Skin epidermis (tissue), 12 donors: ENCODE results near the gene PPP4R3A.
"Not testable (repeated sequence)": the region's sequence is repeated elsewhere in the genome, so short reads cannot be mapped to it uniquely, and the experiment has no call there.

Source experiments
- H3K27ac ChIP-seq, 21 experiments: fragments of 200-600 bp; sonication (generic) in 11 of 21; one replicate each; pipeline ENCODE4 v1.5.0; 2020; ENCODE audit warnings: mild to moderate bottlenecking in 3 of 21, inconsistent platforms in 2 of 21, moderate library complexity in 2 of 21
- H3K4me3 ChIP-seq, 7 experiments: fragments of 200-600 bp; sonication (generic) in 2 of 7; one replicate each; pipeline ENCODE4 v1.5.0; 2020; ENCODE audit warnings: inconsistent platforms in 2 of 7, mild to moderate bottlenecking in 2 of 7, moderate library complexity in 1 of 7

The PPP4R3A gene

GRCh38 chr14:91509083-91509877 lies 830 bp downstream of the PPP4R3A start:
- Histone ChIP-seq H3K4me3 (peak overlapping the region; percentile 70 to 97 (median 84)), H3K27ac (peak overlapping the region; percentile 92 to 100 (median 99))

DNA sequence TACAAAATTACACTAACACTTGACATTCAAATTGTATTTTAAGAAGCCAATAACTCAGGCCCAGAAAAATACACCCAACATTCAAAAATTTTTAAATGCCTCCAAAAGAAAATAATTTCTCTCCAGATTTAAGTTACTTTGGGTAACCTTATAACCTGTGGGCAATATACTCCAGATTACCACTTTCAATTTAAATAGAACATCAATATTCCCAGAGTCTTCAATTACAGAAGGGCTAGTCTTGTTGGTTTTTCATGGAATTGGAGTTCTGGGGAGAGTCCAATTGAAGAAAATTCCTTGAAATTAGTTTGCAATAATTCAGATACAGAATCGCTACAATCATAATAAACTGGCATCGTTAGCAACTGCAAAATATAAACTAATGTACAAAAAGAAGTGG lies 2.0 kb downstream of the PPP4R3A start:
- peak overlapping the region; percentile 70 to 97 (median 84) for H3K4me3 ChIP-seq
- H3K27ac ChIP-seq = peak overlapping the region in 13 of 21 experiments; percentile 19 to 100 (median 100)

GRCh38 chr14:91506226-91506625 lies 3.9 kb downstream of the PPP4R3A start:
- Histone ChIP-seq H3K27ac (no peak overlapping the region), H3K4me3 (no peak overlapping the region)

GRCh38 chr14:91503000-91503504 lies 7.1 kb downstream of the PPP4R3A start:
- Histone ChIP-seq H3K27ac (no peak overlapping the region), H3K4me3 (no peak overlapping the region)

DNA sequence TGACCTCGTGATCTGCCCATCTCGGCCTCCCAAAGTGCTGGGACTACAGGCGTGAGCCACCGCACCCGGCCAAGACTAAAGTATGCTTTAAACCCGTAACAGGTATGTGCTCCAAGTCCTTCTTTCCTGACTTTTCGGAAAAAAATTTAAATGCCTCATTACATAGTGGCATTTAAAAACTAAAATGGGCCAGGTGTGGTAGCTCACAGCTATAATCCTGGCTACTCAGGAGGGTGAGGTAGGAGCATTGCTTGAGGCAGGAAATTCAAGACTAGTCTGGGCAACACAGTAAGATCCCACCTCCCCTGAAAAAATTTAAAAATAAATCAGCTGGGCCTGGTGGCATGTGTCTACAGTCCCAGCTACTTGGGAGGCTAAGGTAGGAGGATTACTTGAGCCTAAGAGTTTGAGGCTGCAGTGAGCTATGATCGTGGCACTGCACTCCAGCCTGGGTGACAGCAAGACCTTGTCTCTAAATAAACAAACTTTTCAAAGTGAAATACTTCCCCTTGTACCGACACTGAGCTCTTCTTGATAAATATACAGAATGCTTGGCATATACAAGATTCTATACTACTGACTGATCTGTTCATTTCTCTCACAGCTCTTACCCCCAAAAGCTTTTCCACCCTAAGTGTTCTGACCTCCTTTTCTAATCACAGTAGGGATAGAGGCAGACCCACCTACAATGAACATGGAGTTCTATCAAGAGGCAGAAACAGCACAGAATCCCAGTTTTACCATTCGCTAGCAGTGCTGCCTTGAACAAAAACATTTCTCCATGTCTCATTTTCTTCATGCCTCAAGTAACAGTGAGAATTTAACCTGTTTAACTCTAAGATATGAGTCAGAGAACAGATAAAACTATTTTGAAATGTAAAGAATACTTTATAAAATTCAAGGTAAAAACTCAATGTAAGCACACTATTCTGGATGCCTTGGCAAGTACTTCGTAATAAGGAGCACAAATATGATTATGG lies 7.9 kb downstream of the PPP4R3A start:
- H3K27ac ChIP-seq = no peak overlapping the region
- H3K4me3 ChIP-seq = no peak overlapping the region

DNA sequence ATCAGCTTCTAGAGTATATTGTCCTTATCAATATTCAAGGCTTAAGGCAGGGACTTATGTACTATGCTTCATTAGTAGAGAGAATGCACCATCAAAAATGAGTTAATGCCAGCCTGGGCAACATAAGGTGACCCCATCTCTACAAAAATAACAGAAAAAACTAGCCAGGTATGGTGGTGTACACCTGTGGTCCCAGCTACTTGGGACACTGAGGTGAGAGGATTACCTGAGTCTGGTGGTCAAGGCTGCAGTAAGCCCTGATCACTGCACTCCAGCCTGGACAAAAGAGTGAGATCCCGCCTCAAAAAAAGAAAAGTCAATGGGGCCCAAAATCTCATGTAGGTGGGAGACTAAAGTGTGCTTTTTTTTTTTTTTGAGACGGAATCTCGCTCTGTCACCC lies 8.8 kb downstream of the PPP4R3A start:
- Histone ChIP-seq H3K27ac (no peak overlapping the region), H3K4me3 (no peak overlapping the region)

DNA sequence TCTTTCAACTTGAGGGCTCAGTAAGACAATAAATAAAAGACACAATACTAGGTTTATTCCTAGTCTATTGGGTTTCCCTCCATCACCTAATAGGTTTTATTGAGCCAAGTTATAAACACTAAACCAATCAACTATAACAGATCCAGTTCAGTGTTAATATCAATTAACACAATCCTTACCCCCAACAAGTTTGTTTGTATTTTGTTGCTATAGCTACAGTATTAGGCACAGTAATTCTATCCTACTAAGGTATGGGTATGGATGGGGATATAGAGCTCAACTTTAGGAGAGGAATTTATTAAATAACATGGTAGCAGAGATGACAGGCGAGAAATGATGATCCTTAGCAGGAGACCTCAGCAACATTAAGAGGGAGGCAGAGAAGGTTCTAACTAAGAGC lies 13.3 kb downstream of the PPP4R3A start:
- Histone ChIP-seq H3K4me3 (no peak overlapping the region), H3K27ac (peak overlapping the region in 3 of 21 experiments; percentile 26 to 38 (median 33))

GRCh38 chr14:91494392-91495065 lies 15.6 kb downstream of the PPP4R3A start:
- H3K27ac ChIP-seq = peak overlapping the region in 4 of 21 experiments; percentile 6 to 33 (median 21)
- H3K4me3 ChIP-seq = not testable (repeated sequence)

DNA sequence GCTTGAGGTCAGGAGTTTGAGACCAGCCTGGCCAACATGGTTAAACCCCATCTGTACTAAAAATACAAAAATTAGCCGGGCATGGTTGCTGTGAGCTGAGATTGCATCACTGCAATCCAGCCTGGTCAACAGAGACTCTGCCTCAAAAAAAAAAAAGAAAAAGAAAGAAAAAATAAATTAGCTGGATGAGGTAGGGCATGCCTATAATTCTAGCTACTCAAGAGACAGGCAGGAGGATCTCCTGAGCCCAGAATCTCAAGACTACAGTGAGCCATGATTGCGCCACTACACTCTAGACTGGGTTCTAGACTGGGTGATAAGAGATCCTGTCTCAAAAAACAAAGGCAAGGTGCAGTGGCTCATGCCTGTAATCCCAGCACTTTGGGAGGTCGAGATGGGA lies 16.9 kb downstream of the PPP4R3A start:
- Histone ChIP-seq H3K4me3 (no peak overlapping the region), H3K27ac (peak overlapping the region in 1 of 21 experiments; percentile 17)

DNA sequence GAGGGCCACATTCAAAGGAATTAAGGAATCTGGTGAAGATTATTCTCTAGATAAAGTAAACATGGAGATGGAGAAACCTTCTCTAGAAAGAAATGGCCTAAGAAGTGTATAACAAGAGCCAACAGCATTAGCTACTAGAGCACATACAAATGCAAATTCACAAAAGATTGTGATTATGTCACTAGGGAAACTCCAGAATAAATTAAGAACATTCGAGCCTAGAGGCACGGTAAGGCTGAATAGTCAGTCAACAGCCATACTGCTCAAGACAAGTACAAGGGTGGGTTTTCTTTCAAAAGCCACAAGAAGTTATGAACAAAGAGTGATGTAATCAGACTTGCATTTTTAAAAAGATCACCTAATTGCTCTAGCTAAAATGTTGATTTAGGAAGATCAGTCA lies 25.4 kb downstream of the PPP4R3A start:
- Histone ChIP-seq H3K4me3 (no peak overlapping the region), H3K27ac (no peak overlapping the region)

GRCh38 chr14:91484186-91484585 lies 25.9 kb downstream of the PPP4R3A start:
- H3K4me3 ChIP-seq = no peak overlapping the region
- H3K27ac ChIP-seq = no peak overlapping the region

DNA sequence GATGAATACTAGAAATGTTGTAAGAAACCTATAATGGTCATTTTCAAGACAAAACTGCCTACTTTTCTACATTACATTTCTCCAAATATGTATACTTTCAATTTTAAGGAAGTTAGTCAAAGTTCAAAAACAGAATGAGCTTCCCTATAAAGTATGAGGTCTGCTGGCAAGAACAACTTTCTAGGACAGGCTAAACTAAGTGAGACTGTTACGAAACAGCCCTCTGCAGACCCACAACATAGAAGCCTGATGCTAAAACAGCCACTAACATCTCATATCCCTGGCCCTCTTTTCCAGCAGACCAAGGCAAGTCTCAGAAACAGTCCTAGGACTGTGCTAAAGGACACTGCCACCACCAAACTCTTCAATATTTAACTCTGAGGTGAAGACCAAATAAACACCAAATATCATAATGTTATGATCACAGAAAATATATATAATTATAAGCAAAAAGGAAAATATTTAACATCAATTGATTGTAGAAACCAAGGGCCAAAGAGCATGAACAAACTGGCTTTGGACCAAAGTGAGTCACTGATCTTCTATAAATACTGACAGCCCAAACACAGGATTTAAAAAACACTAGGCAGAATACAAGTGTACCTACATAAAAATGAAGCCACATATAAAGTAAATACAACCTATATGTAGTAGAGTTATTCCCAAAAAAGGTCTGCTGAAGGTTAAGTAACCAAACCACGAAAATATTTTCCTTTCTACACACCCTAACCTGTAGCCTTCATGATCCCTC lies 27.7 kb downstream of the PPP4R3A start:
- peak overlapping the region in 1 of 21 experiments; percentile 37 for H3K27ac ChIP-seq
- no peak overlapping the region for H3K4me3 ChIP-seq

DNA sequence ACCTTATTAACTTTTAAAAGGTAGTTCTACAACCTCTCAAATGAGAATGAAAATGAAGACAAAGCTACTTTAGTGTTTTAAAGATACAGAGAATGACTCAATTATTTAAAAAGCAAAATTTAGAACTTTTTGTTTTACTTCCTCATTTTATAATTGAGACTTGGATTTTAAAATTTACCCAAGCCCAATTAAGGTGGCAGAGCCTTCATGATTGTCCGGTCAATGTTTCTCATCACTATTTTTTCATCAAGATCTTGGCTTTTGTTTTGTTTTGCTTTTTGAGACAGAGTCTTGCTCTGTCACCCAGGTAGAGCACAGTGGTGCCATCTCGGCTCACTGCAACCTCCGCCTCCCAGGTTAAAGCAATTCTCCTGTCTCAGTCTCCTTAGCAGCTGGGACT lies 32.7 kb downstream of the PPP4R3A start:
- H3K4me3 ChIP-seq = no peak overlapping the region

GRCh38 chr14:91473046-91473445 lies 37.1 kb downstream of the PPP4R3A start:
- Histone ChIP-seq H3K4me3 (no peak overlapping the region), H3K27ac (no peak overlapping the region)

More for the DNA sequence above, 32.7 kb downstream of the PPP4R3A start:
- no peak overlapping the region for H3K27ac ChIP-seq

- Histone ChIP-seq H3K27ac (no peak overlapping the region), H3K4me3 (no peak overlapping the region)
Measured at GRCh38 chr14:91470216-91470615, 39.9 kb downstream of the PPP4R3A start.

DNA sequence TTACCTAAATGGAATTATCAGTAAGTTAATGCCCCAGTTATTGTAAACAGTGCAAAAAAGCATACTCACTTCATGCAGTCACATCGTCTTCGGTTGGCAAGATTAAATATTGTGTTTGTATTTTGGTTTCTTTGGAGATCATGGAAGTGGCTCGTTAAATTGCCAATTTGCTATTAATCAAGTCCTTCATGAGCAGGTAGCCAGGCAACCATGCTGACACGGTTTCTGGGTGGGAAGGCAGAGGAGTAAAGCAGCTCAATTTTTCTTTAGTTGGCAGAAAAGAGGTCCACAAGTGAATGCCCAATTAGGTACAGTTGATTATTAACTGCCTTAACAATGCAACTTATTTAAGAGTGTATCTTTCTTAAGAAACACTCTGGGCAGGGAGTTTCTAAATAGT lies 43.9 kb downstream of the PPP4R3A start:
- no peak overlapping the region for H3K4me3 ChIP-seq
- no peak overlapping the region for H3K27ac ChIP-seq

DNA sequence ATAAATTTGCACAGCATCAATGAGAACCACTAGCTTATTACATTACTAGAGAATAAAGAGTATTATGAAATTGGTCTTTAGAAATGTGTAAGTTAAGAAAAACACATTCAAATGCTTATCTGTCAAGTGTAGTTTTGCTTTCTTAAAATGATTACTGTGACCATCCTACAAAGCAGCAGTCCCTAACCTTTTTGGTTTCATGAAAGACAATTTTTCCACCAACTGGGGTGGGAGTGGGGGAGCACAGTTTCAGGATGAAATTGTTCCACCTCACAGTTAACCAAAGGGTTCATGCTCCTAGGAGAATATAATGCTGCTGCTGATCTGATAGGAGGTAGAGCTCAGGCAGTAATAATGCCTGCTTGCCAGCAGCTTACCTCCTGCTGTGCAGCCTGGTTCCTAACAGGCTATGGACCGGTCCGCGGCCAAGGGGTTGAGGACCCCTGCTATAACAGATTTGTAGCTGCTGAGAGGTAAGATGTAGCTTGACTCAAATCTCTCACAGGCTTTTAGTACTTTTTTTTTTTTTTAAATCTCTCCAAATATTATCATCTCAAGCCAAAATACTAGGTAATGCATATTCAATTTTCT lies 45.4 kb downstream of the PPP4R3A start:
- no peak overlapping the region for H3K27ac ChIP-seq
- H3K4me3 ChIP-seq = no peak overlapping the region

DNA sequence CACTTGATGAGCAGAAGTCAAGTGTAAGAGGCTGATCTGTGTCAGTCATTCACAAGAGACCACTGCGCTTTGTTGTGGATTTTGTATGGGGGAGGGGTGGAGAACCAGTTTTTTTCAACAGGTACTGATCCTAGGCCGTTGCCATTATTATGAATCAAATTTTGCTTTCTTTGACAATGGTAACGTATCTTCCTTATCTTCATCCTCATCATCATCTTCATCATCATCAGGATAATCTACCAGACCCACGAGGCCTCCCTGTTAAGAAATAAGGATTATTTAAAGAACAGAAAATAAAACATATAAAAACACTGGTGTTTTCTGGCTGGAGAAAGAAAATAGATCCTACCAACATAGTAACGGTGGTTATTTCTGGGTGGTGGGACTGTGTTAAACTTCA lies 51.5 kb downstream of the PPP4R3A start:
- Histone ChIP-seq H3K27ac (no peak overlapping the region), H3K4me3 (no peak overlapping the region)

DNA sequence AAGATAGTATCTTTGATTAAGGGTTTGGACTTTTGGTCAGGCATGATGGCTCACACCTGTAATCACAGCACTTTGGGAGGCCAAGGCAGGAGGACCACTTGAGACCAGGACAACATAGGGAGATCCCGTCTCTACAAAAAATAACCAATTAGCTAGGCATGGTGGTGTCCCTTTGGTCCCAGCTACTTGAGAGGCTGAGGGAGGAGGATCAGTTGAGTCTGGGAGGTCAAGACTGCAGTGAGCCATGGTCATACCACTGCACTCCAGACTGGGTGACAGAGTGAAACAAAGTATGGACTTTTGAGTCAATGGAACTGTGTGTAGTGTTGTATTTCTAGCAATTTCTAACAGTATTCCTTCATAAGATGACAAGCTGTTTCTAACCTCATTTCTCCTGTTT lies 53.8 kb downstream of the PPP4R3A start:
- no peak overlapping the region for H3K27ac ChIP-seq
- no peak overlapping the region for H3K4me3 ChIP-seq
